Right forelimb (tissue), 1 donor: ENCODE data around the gene CHAT.

Source experiments
- DNase-seq: peaks from one replicate; pipeline ENCODE4 v3.0.0-alpha.2; 2018

CHAT gene

GRCh38 chr10:49632406-49633317 lies 18.8 kb downstream of the CHAT start:
- no peak for DNase-seq

GRCh38 chr10:49633327-49634068 lies 19.7 kb downstream of the CHAT start:
- no peak for DNase-seq

GRCh38 chr10:49634069-49634660 lies 20.3 kb downstream of the CHAT start:
- no peak for DNase-seq

- DNase-seq: no peak
These were observed 28.5 kb downstream of the CHAT start for GRCh38 chr10:49642311-49642710.

GRCh38 chr10:49643241-49644034 lies 29.6 kb downstream of the CHAT start:
- DNase-seq: no peak

GRCh38 chr10:49644035-49644646 lies 30.3 kb downstream of the CHAT start:
- no peak for DNase-seq

- DNase-seq: no peak
These were observed 31.6 kb downstream of the CHAT start for GRCh38 chr10:49645417-49645816.

- no peak for DNase-seq
These were observed 32.3 kb downstream of the CHAT start for GRCh38 chr10:49645871-49646870.

GRCh38 chr10:49647554-49647953 lies 33.7 kb downstream of the CHAT start:
- DNase-seq: no peak

- no peak for DNase-seq
These were observed 34.4 kb downstream of the CHAT start for GRCh38 chr10:49647985-49648795.

- no peak for DNase-seq
These were observed 35.5 kb downstream of the CHAT start for GRCh38 chr10:49649294-49649693.

GRCh38 chr10:49649936-49650723 lies 36.3 kb downstream of the CHAT start:
- DNase-seq: no peak

- DNase-seq: no peak
These were observed 36.8 kb downstream of the CHAT start for GRCh38 chr10:49650724-49651034.

- DNase-seq: no peak
These were observed 37.4 kb downstream of the CHAT start for GRCh38 chr10:49651039-49651835.

- DNase-seq: no peak
These were observed 38.1 kb downstream of the CHAT start for GRCh38 chr10:49651917-49652316.

GRCh38 chr10:49652421-49653272 lies 38.8 kb downstream of the CHAT start:
- no peak for DNase-seq

GRCh38 chr10:49653273-49653929 lies 39.6 kb downstream of the CHAT start:
- no peak for DNase-seq
